ENCODE measurements around the gene MEG3.

GRCh38 chr14:100849115-100849781 is 23.3 kb downstream of the MEG3 start:
- TF ChIP-seq CTCF (conservative IDR thresholded peaks at IDR 0.05; ENCODE audit: low read length) = no peak
- no peak for TF ChIP-seq EZH2phosphoT487 (IDR thresholded peaks at IDR 0.05; ENCODE audit: borderline replicate concordance, low read depth, low read length)

Measured in OCI-LY7 (cell line).